Stimulated activated CD4-positive, alpha-beta T cell treated with anti-CD3 and anti-CD28 coated beads, Interleukin-12 subunit alpha, Interleukin-12 subunit beta, amount 100 ng/mL, for 4 hours (primary cell): ENCODE data around the gene HCN3.
A peak's percentile ranks its signal among the peaks of the same experiment; 100 is the strongest.
"Not testable (repeated sequence)": the region's sequence is repeated elsewhere in the genome, so short reads cannot be mapped to it uniquely, and the experiment has no call there.

ENCODE experiments used
- DNase-seq: peaks from one replicate; pipeline ENCODE4 v3.0.0-alpha.2; 2020

The HCN3 gene

DNA sequence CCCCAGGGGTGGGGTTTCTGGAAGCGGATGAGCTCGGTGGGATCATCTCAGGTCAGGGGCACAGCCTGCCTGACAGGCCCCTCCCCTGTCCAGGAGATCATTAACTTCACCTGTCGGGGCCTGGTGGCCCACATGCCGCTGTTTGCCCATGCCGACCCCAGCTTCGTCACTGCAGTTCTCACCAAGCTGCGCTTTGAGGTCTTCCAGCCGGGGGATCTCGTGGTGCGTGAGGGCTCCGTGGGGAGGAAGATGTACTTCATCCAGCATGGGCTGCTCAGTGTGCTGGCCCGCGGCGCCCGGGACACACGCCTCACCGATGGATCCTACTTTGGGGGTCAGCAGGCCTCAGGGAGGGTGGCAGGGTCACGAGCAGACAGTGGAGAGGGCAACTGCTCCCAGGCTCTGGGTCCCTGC lies 8.4 kb downstream of the HCN3 start:
- no peak for DNase-seq

DNA sequence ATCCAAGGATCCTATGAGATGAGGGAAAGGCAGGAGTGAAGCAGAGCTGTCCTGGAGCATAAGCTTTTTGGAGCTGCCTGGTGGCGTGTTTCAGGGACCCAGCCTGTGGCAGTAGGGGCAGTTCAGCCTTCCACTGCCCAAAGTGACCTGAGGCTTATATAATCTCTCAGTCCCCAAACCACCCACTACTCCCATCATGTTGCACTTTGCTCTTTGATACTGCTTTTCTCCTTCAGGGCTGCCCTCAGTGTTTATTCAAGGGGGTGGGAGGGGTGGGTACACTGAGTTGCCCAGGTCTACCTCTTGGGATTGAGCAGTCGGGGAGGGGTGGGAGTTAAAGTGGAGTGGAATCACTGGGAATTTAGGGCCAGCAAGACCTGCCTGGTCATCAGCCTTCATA lies 9.3 kb downstream of the HCN3 start:
- no peak for DNase-seq

DNA sequence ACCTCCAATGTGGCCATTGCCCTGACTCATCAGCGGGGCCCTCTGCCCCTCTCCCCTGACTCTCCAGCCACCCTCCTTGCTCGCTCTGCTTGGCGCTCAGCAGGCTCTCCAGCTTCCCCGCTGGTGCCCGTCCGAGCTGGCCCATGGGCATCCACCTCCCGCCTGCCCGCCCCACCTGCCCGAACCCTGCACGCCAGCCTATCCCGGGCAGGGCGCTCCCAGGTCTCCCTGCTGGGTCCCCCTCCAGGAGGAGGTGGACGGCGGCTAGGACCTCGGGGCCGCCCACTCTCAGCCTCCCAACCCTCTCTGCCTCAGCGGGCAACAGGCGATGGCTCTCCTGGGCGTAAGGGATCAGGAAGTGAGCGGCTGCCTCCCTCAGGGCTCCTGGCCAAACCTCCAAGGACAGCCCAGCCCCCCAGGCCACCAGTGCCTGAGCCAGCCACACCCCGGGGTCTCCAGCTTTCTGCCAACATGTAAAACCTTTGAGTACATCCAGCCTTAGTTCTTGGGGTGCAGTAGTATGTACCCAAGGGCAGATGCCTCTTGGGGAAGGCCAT lies 10.8 kb downstream of the HCN3 start:
- no peak for DNase-seq

DNA sequence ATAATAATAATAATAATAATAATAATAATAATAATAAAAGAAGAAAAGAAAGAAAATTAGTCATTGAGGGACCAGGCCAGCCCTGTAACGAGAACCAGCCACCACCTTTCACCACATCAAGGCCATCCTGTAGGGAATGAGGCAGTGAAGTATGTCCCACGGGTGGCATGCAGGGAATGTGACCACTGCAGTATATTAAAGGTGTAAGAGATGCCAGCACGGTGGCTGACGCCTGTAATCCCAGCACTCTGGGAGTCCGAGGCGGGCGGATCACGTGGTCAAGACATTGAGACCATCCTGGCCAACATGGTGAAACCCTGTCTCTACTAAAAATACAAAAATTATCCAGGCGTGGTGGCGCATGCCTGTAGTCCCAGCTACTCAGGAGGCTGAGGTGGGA lies 13.7 kb downstream of the HCN3 start:
- not testable (repeated sequence) for DNase-seq

GRCh38 chr1:155293086-155293749 lies 16.0 kb downstream of the HCN3 start:
- no peak for DNase-seq

DNA sequence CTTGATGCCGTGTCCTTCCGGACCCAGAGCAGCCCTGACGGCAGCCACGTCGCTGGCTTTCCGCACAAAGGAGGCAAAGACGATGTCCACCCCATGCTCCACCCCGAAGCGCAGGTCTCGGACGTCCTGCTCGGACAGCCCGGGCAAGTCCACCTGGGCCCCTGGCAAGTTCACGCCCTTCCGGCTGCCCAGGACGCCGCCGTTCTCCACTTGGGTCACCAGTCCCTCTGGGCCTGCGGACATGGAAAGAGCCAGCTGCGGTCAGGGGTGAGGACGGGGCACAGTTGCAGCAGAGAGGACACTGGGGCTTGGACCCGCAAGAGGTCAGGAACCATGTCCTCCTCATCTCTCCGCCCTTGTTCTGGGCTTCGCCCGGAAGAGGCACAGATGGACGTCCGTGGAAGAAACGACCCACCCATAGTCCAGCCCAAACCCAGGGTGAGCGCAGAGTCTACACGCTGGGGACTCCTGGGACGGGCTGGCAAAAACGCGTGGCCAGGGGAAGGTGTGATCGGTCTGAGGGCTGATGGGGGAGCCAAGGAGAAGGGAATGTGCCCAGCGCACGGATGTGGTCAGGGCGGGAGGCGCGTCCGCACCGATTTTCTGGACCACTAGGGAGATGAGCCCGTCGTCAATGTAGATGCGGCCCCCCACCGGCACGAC lies 17.4 kb downstream of the HCN3 start:
- no peak for DNase-seq

- no peak for DNase-seq
These were observed 18.1 kb downstream of the HCN3 start for GRCh38 chr1:155295183-155295941.

DNA sequence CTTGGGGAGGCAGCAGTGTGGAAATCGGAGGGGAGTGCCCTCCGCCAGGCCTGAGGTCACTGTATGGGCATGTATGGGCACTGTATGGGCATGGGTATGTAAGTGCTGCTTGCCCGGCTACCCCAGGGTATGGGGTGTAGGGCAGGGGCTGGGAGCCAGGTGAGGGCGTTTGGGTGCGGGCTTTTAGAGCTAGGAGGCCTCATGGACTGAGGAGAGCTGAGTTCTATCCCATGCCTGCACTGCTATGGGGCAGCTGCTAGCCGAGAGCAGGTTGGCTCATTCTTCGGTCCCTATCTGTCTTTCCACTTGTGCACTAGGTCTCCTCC lies 18.6 kb downstream of the HCN3 start:
- DNase-seq, result no peak

DNA sequence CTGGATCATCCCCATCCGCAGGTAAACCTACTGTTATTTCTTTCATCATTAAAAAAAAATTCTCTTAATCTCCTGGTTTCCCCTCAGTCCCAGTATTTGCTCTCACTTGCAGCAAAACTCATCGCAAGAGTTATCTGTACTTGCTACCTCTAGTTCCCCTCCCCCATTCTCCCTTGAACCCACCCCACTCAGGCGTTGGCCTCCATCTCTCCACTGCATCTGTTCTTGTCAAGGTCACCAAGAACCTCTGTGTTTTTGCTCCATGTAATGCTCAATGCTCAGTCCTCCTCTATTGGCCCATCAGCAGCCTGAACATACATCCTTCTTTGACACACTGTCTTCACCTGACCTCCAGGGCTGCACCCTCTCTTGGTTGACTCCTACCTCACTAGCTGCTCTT lies 19.4 kb downstream of the HCN3 start:
- no peak for DNase-seq

DNA sequence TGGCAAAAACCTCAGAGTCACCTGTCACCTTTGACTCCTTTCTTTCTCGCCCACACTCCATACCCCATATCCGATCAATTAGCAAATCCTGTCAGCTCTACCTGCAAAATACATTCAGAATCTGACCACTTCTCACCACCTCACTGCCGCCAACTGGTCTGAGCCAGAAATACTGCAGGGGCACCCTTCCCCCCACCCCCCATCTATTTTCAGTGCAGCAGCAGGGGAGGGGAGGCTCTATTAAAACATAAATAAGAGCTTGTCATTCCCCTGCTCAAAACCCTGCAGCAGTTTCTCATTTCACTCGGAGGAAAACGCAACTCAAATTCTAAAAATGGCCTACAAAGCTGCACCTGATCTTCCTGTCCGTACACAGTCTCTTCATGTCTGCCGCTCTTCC lies 20.1 kb downstream of the HCN3 start:
- DNase-seq, result no peak

DNA sequence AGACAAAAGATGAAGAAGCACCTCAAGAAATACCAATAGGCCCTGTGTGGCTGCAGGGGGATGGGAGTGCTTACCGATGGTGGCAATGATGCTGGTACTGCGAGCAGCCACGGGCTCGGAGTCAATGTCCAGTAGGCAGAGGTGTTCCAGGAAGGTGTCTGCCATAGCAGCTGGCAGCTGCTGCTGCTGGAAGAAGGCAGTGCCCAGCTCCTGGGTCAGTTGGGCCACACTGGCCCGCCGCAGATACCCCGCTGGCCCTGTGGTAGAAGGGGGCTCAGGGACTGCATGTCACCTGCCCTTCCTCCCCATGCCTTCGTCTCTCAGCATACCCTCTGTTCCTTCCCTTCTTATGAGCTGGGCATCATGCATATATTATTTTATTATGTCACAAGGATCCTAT lies 22.8 kb downstream of the HCN3 start:
- DNase-seq, result no peak

DNA sequence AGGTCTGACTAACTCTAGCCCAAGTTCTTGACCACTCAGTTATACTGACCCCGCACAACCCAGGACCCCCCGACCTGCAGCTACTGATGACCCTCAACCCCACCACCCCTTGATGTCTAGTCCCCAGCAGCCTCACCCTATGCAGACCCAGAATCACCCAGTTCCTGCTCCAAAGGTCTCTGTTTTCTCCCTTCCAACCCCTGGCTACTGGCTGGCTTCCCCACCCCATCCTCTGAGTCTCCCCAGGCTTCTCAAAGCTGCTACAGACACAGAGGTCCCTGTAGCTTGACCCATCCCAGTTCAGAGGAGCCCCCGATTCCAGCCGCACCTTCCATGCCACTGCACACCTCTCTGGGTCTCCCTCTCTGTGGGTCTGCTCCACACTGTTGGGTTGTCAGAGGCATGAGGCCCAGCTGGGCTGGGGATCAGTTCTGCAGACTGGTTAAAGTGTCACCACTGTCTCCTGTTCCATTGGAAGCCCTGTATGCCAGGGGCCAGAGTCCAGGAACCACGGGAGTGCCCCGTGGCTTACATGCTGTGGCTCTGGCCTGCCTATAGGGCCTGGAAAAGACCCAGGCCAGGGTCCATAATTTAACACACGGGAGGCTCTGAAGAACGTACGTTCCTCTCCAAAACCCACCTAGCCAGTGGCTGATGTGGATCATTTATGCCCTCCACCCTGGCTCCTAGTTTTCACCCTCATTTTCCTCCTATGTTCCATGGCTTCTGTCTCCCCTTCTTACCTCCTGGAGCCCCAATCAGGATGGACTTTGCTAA lies 23.5 kb downstream of the HCN3 start:
- DNase-seq, result no peak

DNA sequence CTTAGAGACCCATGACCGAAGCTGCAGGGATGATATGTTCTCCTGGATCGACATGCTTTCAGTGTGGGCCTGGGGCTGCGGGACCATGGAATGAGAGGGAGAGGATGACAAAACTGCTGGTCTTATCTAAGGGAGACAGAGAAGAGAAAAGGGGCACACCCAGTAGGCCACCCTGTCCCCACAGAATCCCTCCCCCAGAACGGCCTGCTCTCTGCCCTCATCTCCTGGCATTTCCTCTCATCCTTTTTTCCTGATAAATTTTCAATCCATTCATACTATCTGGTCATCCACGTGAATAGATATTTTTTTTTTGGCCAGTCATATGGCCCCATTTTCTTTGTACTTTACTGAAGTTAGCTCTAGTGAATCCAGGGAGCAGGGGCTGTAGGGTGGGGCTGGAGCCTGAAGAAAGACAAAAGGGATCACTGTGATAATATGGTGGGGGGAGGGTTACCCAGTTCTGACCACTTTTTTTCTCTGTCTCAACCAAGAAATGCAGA lies 24.1 kb downstream of the HCN3 start, which contains the start of gene PKLR:
PKLR (minus strand) TSS at position 97 of the 500 bp plus-strand sequence; CDS start at position 54, 43 bp downstream.
- no peak for DNase-seq

GRCh38 chr1:155304558-155305063 lies 27.3 kb downstream of the HCN3 start:
- no peak for DNase-seq

GRCh38 chr1:155305881-155306391 lies 28.7 kb downstream of the HCN3 start:
- DNase-seq, result no peak

GRCh38 chr1:155307247-155307740 lies 30.0 kb downstream of the HCN3 start:
- no peak for DNase-seq

DNA sequence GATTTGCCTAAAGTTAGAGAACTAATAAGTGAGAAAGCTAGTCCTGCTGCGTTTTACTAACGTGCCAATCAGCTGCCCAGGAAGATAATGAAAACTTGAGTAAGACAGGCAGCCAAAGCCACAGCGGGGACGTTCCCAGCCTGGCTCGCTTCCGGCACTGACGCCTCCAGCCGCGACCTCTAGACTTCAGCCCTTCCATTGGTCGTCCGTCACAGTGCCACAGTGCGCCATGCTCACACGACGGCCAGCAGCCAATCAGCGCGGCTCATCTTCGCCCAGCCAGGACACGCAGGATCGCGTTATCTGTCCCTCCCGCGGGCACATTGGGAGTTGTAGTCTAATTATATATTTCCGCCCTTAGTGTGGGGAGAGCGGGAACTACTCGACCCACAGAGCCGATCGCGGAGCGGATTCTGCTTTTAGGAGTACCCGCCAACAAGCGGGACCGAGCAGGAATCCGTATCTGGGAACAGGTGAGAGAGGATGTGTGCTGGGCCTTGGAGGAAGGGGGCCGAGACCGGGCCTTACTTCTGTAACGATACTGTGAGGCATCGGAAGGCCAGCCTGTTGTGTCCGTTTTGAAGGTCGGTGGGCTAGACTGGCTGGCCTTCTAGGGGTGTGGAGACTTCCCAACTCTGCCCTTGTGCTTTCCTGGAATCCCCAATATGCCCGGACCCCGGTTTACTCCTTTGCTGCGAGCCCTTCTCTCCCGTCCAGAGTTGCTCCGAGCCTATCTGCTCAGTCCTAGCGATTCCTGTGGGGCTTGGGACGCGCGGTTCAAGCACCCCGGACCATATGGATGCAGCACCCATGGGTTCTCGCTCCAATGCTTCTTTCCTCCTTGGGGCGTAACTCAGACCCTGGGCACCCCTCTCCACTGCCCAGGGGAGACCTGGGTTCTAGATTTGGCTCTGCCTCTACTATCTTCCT lies 31.5 kb downstream of the HCN3 start, which contains the start of gene FDPS:
FDPS (plus strand) TSS at position 374 of the 930 bp plus-strand sequence. CDS start 924 bp downstream, outside the sequence.
- DNase-seq, result peak; percentile 93

- DNase-seq, result no peak
These were observed 32.3 kb downstream of the HCN3 start for GRCh38 chr1:155309423-155310021.

GRCh38 chr1:155313261-155313660 lies 36.0 kb downstream of the HCN3 start:
- no peak for DNase-seq

GRCh38 chr1:155316922-155317321 lies 39.7 kb downstream of the HCN3 start:
- DNase-seq, result no peak
